GM12878 (cell line): Measurements from ENCODE around the gene OVCA2. TPM values are rescaled to one million over a fixed set of nuclear protein-coding genes. Genes with fewer than 3 reads are reported as not detected.

ENCODE experiments used
- FOXK2 ChIP-seq: fragments of 450-650 bp; IDR thresholded peaks from 2 replicates; pipeline ENCODE4 v1.6.1; 2017; ENCODE audit warnings: mild to moderate bottlenecking, moderate library complexity
- IKZF2 ChIP-seq, 2 experiments: fragments of 450-650 bp; IDR thresholded peaks; 2 replicates each; pipeline ENCODE4 v1.6.1; 2017; ENCODE audit warnings: mild to moderate bottlenecking in 2 of 2, moderate library complexity in 2 of 2
- MTA3 ChIP-seq: IDR thresholded peaks from 2 replicates; pipeline ENCODE4 v1.6.1; 2012; ENCODE audit warnings: low read length, inconsistent platforms, borderline replicate concordance
- MXI1 ChIP-seq: fragments of 150-350 bp; IDR thresholded peaks from 2 replicates; pipeline ENCODE4 v1.6.1; 2011; ENCODE audit warnings: low read depth, mild to moderate bottlenecking, inconsistent platforms, low read length, improper control_type of control experiment
- MYC ChIP-seq: IDR thresholded peaks from 2 replicates; pipeline ENCODE4 v1.6.1; 2011; ENCODE audit warnings: mild to moderate bottlenecking, low read length, moderate library complexity, inconsistent platforms; ENCODE audit not compliant: insufficient read depth, insufficient replicate concordance, insufficient read length, severe bottlenecking
- NR2C2 ChIP-seq: IDR thresholded peaks from 2 replicates; pipeline ENCODE4 v1.6.1; 2011; ENCODE audit warnings: borderline replicate concordance, low read depth; ENCODE audit not compliant: control insufficient read depth, insufficient read length
- SMARCA5 ChIP-seq: fragments of 450-650 bp; IDR thresholded peaks from 2 replicates; pipeline ENCODE4 v1.6.1; 2017; ENCODE audit warnings: mild to moderate bottlenecking
- ZNF274 ChIP-seq: IDR thresholded peaks from one replicate; pipeline ENCODE4 v1.8.0; 2011; ENCODE audit not compliant: insufficient read length, insufficient read depth
- polyA plus RNA-seq, 11 experiments: library from polyadenylated mRNA; depleted of rRNA in 4 of 11; unstranded in 6 of 11; stranded (reverse) in 5 of 11; fragments of >200 nt; fragmentation: Nextera tagmentation in 4 of 11; fragmentation: Illumina TruSeq in 1 of 11; extraction: Ambion mirVana in 4 of 11; extraction: Trizol in 1 of 11; gene quantifications; 1 replicate in 1 of 11; 2 replicates in 10 of 11; pipeline versions ENCODE4 v1.2.1 to v1.2.3, GENCODE V29; 2011 to 2016; ENCODE audit warnings: inconsistent platforms in 2 of 11, missing spikeins in 2 of 11, low read depth in 1 of 11
- total RNA-seq, 4 experiments: library from RNA; depleted of rRNA in 3 of 4; stranded (reverse); fragments of >200 nt in 3 of 4; fragmentation: Illumina TruSeq in 1 of 4; extraction: Trizol in 1 of 4; gene quantifications; 2 replicates each; pipeline versions ENCODE4 v1.2.1 to v1.2.3, GENCODE V29; 2013 to 2021
- TF ChIP-seq, protein P1 (sequence below): IDR thresholded peaks from 2 replicates; pipeline ENCODE4 v1.6.1; 2012; ENCODE audit warnings: improper control_type of control experiment, low read depth, low read length; ENCODE audit not compliant: insufficient replicate concordance
- TF ChIP-seq, protein P2 (sequence below): fragments of 450-650 bp; IDR thresholded peaks from 2 replicates; pipeline ENCODE4 v1.6.1; 2014; ENCODE audit warnings: mild to moderate bottlenecking

Gene OVCA2
- total and polyA plus RNA-seq, 10 of the 15 experiments (the other 5 are each of a cell fraction or from before 2014, with no cell fraction given), result 6.1 to 75.3 (median 40.7) TPM

DNA sequence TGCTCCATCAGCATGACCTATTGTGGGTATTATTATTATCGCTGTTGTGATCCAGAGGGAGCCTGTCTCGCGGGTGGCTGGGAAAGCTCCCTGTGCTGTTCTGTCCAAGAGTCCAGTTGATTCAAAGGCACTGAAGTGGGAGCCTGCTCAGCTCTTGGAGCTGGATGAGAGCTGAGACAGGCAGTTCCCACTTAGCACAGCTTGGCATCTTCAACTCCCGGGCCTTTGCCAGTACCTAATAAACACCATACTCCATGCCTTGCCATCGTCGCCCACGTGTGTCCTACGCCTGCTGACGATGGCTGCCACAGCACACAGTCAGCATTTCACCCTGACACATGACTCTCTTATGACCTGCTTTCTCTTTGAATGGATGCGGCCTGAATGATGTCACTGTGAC is 49.3 kb upstream of the OVCA2 start (continued):
- TF ChIP-seq, protein P1, sequence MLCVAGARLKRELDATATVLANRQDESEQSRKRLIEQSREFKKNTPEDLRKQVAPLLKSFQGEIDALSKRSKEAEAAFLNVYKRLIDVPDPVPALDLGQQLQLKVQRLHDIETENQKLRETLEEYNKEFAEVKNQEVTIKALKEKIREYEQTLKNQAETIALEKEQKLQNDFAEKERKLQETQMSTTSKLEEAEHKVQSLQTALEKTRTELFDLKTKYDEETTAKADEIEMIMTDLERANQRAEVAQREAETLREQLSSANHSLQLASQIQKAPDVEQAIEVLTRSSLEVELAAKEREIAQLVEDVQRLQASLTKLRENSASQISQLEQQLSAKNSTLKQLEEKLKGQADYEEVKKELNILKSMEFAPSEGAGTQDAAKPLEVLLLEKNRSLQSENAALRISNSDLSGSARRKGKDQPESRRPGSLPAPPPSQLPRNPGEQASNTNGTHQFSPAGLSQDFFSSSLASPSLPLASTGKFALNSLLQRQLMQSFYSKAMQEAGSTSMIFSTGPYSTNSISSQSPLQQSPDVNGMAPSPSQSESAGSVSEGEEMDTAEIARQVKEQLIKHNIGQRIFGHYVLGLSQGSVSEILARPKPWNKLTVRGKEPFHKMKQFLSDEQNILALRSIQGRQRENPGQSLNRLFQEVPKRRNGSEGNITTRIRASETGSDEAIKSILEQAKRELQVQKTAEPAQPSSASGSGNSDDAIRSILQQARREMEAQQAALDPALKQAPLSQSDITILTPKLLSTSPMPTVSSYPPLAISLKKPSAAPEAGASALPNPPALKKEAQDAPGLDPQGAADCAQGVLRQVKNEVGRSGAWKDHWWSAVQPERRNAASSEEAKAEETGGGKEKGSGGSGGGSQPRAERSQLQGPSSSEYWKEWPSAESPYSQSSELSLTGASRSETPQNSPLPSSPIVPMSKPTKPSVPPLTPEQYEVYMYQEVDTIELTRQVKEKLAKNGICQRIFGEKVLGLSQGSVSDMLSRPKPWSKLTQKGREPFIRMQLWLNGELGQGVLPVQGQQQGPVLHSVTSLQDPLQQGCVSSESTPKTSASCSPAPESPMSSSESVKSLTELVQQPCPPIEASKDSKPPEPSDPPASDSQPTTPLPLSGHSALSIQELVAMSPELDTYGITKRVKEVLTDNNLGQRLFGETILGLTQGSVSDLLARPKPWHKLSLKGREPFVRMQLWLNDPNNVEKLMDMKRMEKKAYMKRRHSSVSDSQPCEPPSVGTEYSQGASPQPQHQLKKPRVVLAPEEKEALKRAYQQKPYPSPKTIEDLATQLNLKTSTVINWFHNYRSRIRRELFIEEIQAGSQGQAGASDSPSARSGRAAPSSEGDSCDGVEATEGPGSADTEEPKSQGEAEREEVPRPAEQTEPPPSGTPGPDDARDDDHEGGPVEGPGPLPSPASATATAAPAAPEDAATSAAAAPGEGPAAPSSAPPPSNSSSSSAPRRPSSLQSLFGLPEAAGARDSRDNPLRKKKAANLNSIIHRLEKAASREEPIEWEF, result no peak
- TF ChIP-seq MXI1, result no peak
- TF ChIP-seq MTA3, result no peak
- TF ChIP-seq MYC, result no peak
- no peak for TF ChIP-seq SMARCA5
- TF ChIP-seq IKZF2 (IDR thresholded peaks at IDR 0.05), result no peak
- no peak for TF ChIP-seq ZNF274
- TF ChIP-seq FOXK2, result no peak
- TF ChIP-seq NR2C2, result no peak
- TF ChIP-seq, protein P2, sequence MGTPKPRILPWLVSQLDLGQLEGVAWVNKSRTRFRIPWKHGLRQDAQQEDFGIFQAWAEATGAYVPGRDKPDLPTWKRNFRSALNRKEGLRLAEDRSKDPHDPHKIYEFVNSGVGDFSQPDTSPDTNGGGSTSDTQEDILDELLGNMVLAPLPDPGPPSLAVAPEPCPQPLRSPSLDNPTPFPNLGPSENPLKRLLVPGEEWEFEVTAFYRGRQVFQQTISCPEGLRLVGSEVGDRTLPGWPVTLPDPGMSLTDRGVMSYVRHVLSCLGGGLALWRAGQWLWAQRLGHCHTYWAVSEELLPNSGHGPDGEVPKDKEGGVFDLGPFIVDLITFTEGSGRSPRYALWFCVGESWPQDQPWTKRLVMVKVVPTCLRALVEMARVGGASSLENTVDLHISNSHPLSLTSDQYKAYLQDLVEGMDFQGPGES, result no peak
